ENCODE measurements around the gene PRR20G. TPM values are rescaled to one million over a fixed set of nuclear protein-coding genes. Genes with fewer than 3 reads are reported as not detected.

Gene PRR20G
- total and polyA plus RNA-seq, 2 of the 8 experiments (the other 6 are each of a cell fraction or from before 2014, with no cell fraction given), result 0.24 TPM; not detected in 1

GRCh38 chr3:127291611-127292010 lies 3.8 kb upstream of the PRR20G start:
- Histone ChIP-seq H3K79me1 (ENCODE audit: low read depth, low read length) (no peaks in the 10 kb centered on the region), H2BK5ac (ENCODE audit: low read depth, low read length) (no peak overlapping the region), H4K91ac (replicated peaks; ENCODE audit: insufficient read length, low read length) (no peak overlapping the region), H4K5ac (ENCODE audit: insufficient read length, low read depth, low read length) (no peak overlapping the region), H3K79me2 (ENCODE audit: control insufficient read depth in 1 of 2, insufficient read depth in 2 of 2, low read length in 2 of 2) (no peaks in the 10 kb centered on the region), H3K4me3 (ENCODE audit: extremely low read depth in 1 of 4, insufficient read depth in 2 of 4, low read depth in 3 of 4, low read length in 4 of 4) (no peak overlapping the region), H2AK5ac (ENCODE audit: low read depth, low read length) (no peak overlapping the region), H2BK12ac (ENCODE audit: low read depth, low read length) (no peak overlapping the region), H3K23ac (ENCODE audit: insufficient read length) (no peak overlapping the region), H3K4ac (replicated peaks; ENCODE audit: insufficient read length, low read depth, low read length) (no peak overlapping the region), H3K27ac (ENCODE audit: low read depth, low read length) (no peak overlapping the region), H3K36me3 (ENCODE audit: control insufficient read depth in 2 of 4, insufficient read depth in 4 of 4, low read length in 3 of 4) (no peaks in the 10 kb centered on the region), H3K23me2 (ENCODE audit: low read depth, low read length) (no peaks in the 10 kb centered on the region), H3K14ac (ENCODE audit: insufficient read length) (no peak overlapping the region), H3K4me1 (replicated peaks in 1 of 4; ENCODE audit: control insufficient read depth in 3 of 4, insufficient read depth in 4 of 4, low read length in 3 of 4) (no peaks in the 10 kb centered on the region), H3K9ac (replicated peaks in 1 of 4; ENCODE audit: extremely low read depth in 1 of 4, low read depth in 3 of 4, low read length in 3 of 4) (no peak overlapping the region), H3K4me2 (ENCODE audit: insufficient read depth in 1 of 2, low read depth in 2 of 2, low read length in 2 of 2) (no peak overlapping the region), H3K56ac (replicated peaks; ENCODE audit: insufficient read length, low read depth, low read length) (no peak overlapping the region), H3K27me3 (replicated peaks in 1 of 4; ENCODE audit: control insufficient read depth in 3 of 4, extremely low read depth in 1 of 4, insufficient read depth in 3 of 4, low read length in 3 of 4) (no peaks in the 10 kb centered on the region), H4K8ac (ENCODE audit: extremely low read depth, insufficient read depth, low read length) (no peak overlapping the region), H2BK120ac (replicated peaks; ENCODE audit: low read depth, low read length) (no peak overlapping the region), H2AFZ (ENCODE audit: low read length) (no peak overlapping the region), H3K18ac (ENCODE audit: extremely low read depth, low read length) (no peak overlapping the region), H2BK15ac (ENCODE audit: low read length) (no peak overlapping the region), H3K9me3 (ENCODE audit: insufficient read depth in 2 of 2, low read depth in 1 of 2, low read length in 1 of 2) (peaks cover 3% of the 10 kb centered on the region in 2 experiments; a peak in 1 of 4 replicates), H2BK20ac (ENCODE audit: low read length) (no peak overlapping the region), H4K20me1 (replicated peaks in 1 of 2; ENCODE audit: control insufficient read depth in 1 of 2, insufficient read depth in 2 of 2, low read length in 2 of 2) (no peaks in the 10 kb centered on the region)
- ChIA-PET CTCF (ENCODE audit: partially characterized antibody) (interaction anchor here (0.6 to 1.4 kb wide), 2 partner anchors 10 to 182 kb away, joined by 3 read pairs; no protein-coding TSS in a partner anchor), POLR2A (ENCODE audit: partially characterized antibody) (no interaction called here)
- FAIRE-seq, result no peak
- DNase-seq (ENCODE audit: low read depth in 1 of 2, low spot score in 2 of 2), result no peak
- no peak for TF ChIP-seq CREB1 (IDR thresholded peaks at IDR 0.05)
- no peak for TF ChIP-seq PHF8 (conservative IDR thresholded peaks at IDR 0.05; ENCODE audit: low read depth, low read length)
- no peak for TF ChIP-seq GABPA (IDR thresholded peaks at IDR 0.05; ENCODE audit: borderline replicate concordance, insufficient read depth, low read length)
- TF ChIP-seq JUND (IDR thresholded peaks at IDR 0.05; ENCODE audit: low read length), result no peak
